CD4-positive, alpha-beta T cell (primary cell): ENCODE measurements around the gene ALLC. TPM values are rescaled to one million over a fixed set of nuclear protein-coding genes. Genes with fewer than 3 reads are reported as not detected.
A peak's percentile ranks its signal among the peaks of the same experiment; 100 is the strongest.

ENCODE experiments used
- ATAC-seq: fragments of 200-7000 bp; cut with Tn5 transposase; one replicate; pipeline ENCODE4 v1.10.0; 2022; ENCODE audit warnings: mild to moderate bottlenecking; ENCODE audit not compliant: poor library complexity
- CTCF ChIA-PET: fragments of 350-600 bp; sonication (Branson Sonifier 250); formaldehyde crosslinking; loops from one replicate; lab custom pipeline; 2021; ENCODE audit warnings: antibody characterized with exemption, inconsistent platforms; lab: Charles Lee
- POLR2A ChIA-PET: fragments of 350-600 bp; sonication (Branson Sonifier 250); formaldehyde crosslinking; loops from one replicate; lab custom pipeline; 2021; ENCODE audit warnings: antibody characterized with exemption, inconsistent platforms; lab: Charles Lee
- DNase-seq, 14 experiments: peaks; one replicate each; pipeline ENCODE4 v3.0.0-alpha.2; 2013 to 2020; ENCODE audit warnings: mixed read lengths in 2 of 14
- H3K27ac ChIP-seq, 2 donors: one replicate each; pipeline versions ENCODE4 v1.5.1 to v1.7.0; 2013; ENCODE audit warnings: low read length in 2 of 2, low read depth in 1 of 2, mild to moderate bottlenecking in 1 of 2
- H3K27me3 ChIP-seq, 2 experiments: 1 replicate in 1 of 2; 2 replicates in 1 of 2; pipeline versions ENCODE4 v1.6.1 to v1.7.0; 2013; ENCODE audit warnings: low read length in 2 of 2, control low read depth in 1 of 2, mild to moderate bottlenecking in 1 of 2, moderate library complexity in 1 of 2; ENCODE audit not compliant: insufficient read depth in 2 of 2, control insufficient read depth in 1 of 2
- H3K36me3 ChIP-seq: one replicate; pipeline ENCODE4 v1.6.1; 2013; ENCODE audit warnings: low read length, control low read depth; ENCODE audit not compliant: insufficient read depth
- H3K4me1 ChIP-seq: one replicate; pipeline ENCODE4 v1.6.1; 2013; ENCODE audit warnings: low read length, control low read depth; ENCODE audit not compliant: insufficient read depth
- H3K4me3 ChIP-seq: one replicate; pipeline ENCODE4 v1.5.1; 2013; ENCODE audit warnings: mild to moderate bottlenecking, low read length, moderate library complexity
- H3K9me3 ChIP-seq, 2 experiments: 1 replicate in 1 of 2; 2 replicates in 1 of 2; pipeline versions ENCODE4 v1.6.1 to v1.7.0; 2013; ENCODE audit warnings: low read length in 2 of 2, mild to moderate bottlenecking in 2 of 2, control low read depth in 1 of 2, moderate library complexity in 1 of 2; ENCODE audit not compliant: control insufficient read depth in 1 of 2, insufficient read depth in 1 of 2
- H3K27ac Mint-ChIP-seq: one replicate; pipeline ENCODE4 v1.8.0; 2020; ENCODE audit warnings: mixed read lengths
- H3K27me3 Mint-ChIP-seq: one replicate; pipeline ENCODE4 v1.8.0; 2021; ENCODE audit warnings: mixed read lengths
- H3K36me3 Mint-ChIP-seq: one replicate; pipeline ENCODE4 v1.8.0; 2021; ENCODE audit warnings: low read depth, mixed read lengths
- H3K4me1 Mint-ChIP-seq: one replicate; pipeline ENCODE4 v1.8.0; 2021; ENCODE audit warnings: low read depth, mixed read lengths
- H3K4me3 Mint-ChIP-seq: one replicate; pipeline ENCODE4 v1.8.0; 2020; ENCODE audit warnings: mild to moderate bottlenecking, mixed read lengths
- H3K9me3 Mint-ChIP-seq: one replicate; pipeline ENCODE4 v1.8.0; 2020; ENCODE audit warnings: mixed read lengths
- CTCF ChIP-seq: fragments of 200-600 bp; IDR thresholded peaks from one replicate; pipeline ENCODE4 v1.8.0; 2022; ENCODE audit warnings: antibody characterized with exemption, mild to moderate bottlenecking
- intact Hi-C, 2 experiments: fragments of 100-400 bp; cut with DNase I in 1 of 2; cut with micrococcal nuclease in 1 of 2; formaldehyde crosslinking; loops; one replicate each; pipeline versions ENCODE4 v1.15.1 to v1.9.0; 2023 to 2025; cut with DNase I, micrococcal nuclease
- total RNA-seq, 174 experiments: library from RNA in 2 of 174; stranded (reverse) in 2 of 174; gene quantifications; one replicate each; pipeline ENCODE4 v1.2.3 and lab custom pipeline; 2021 to 2026

ALLC gene
- total RNA-seq, 2 experiments from 2014 or later = not detected

- Mint-ChIP-seq H3K9me3 (no peaks in the 10 kb centered on the region), H3K27ac (no peak overlapping the region), H3K4me1 (no peaks in the 10 kb centered on the region), H3K4me3 (no peak overlapping the region), H3K36me3 (no peaks in the 10 kb centered on the region), H3K27me3 (peaks cover 10% of the 10 kb centered on the region)
- Histone ChIP-seq H3K27me3 (no peaks in the 10 kb centered on the region), H3K4me1 (peaks cover 2% of the 10 kb centered on the region), H3K9me3 (peaks cover 0 to 5% of the 10 kb centered on the region in 2 experiments), H3K4me3 (no peak overlapping the region), H3K36me3 (no peaks in the 10 kb centered on the region), H3K27ac (no peak overlapping the region)
- DNase-seq = peak in 1 of 14 experiments; percentile 15
- intact Hi-C loops = no loop called here
- TF ChIP-seq CTCF = no peak
- POLR2A ChIA-PET = no interaction called here
- CTCF ChIA-PET = interaction anchor here (0.5 kb wide), 1 partner anchor 474 kb away, joined by 3 read pairs; no protein-coding TSS in a partner anchor
- ATAC-seq = no peak
Measured at GRCh38 chr2:3665886-3666612, 8.0 kb downstream of the ALLC start.

GRCh38 chr2:3666613-3666975, 8.6 kb downstream of the ALLC start:
- Histone ChIP-seq H3K36me3 (no peaks in the 10 kb centered on the region), H3K27me3 (no peaks in the 10 kb centered on the region), H3K27ac (no peak overlapping the region), H3K4me1 (no peaks in the 10 kb centered on the region), H3K4me3 (no peak overlapping the region), H3K9me3 (peaks cover 0 to 5% of the 10 kb centered on the region in 2 experiments)
- no peaks in the 10 kb centered on the region for H3K9me3 Mint-ChIP-seq
- H3K4me3 Mint-ChIP-seq = no peak overlapping the region
- H3K4me1 Mint-ChIP-seq = no peaks in the 10 kb centered on the region
- peaks cover 10% of the 10 kb centered on the region for H3K27me3 Mint-ChIP-seq
- intact Hi-C loops = no loop called here
- CTCF ChIA-PET = interaction anchor here (0.5 kb wide), 1 partner anchor 474 kb away, joined by 3 read pairs; no protein-coding TSS in a partner anchor
- H3K27ac Mint-ChIP-seq = no peak overlapping the region
- no peak for TF ChIP-seq CTCF
- no peaks in the 10 kb centered on the region for H3K36me3 Mint-ChIP-seq
- ATAC-seq (no peak), DNase-seq (peak in 1 of 14 experiments; percentile 22)
- POLR2A ChIA-PET = no interaction called here

- H3K36me3 ChIP-seq = no peaks in the 10 kb centered on the region
- H3K27ac Mint-ChIP-seq = no peak overlapping the region
- no peak for TF ChIP-seq CTCF
- POLR2A ChIA-PET = no interaction called here
- CTCF ChIA-PET = no interaction called here
- no peaks in the 10 kb centered on the region for H3K4me1 ChIP-seq
- H3K9me3 Mint-ChIP-seq = no peaks in the 10 kb centered on the region
- no peak overlapping the region for H3K4me3 Mint-ChIP-seq
- no peaks in the 10 kb centered on the region for H3K36me3 Mint-ChIP-seq
- no peaks in the 10 kb centered on the region for H3K27me3 ChIP-seq
- ATAC-seq = no peak
- intact Hi-C loops = no loop called here
- H3K27ac ChIP-seq = no peak overlapping the region
- H3K4me1 Mint-ChIP-seq = no peaks in the 10 kb centered on the region
- H3K4me3 ChIP-seq = no peak overlapping the region
- peak in 1 of 14 experiments; percentile 19 for DNase-seq
- peaks cover 0 to 5% of the 10 kb centered on the region in 2 experiments for H3K9me3 ChIP-seq
- peaks cover 10% of the 10 kb centered on the region for H3K27me3 Mint-ChIP-seq
Measured at GRCh38 chr2:3667151-3667631, 9.2 kb downstream of the ALLC start.
